Fibroblast of peridontal ligament (primary cell): Measurements from ENCODE around the gene CYP11A1.

Experiments
- DNase-seq: peaks from one replicate; pipeline ENCODE4 v3.0.0-alpha.2; 2010; ENCODE audit errors: extremely low read depth

The CYP11A1 gene

DNA sequence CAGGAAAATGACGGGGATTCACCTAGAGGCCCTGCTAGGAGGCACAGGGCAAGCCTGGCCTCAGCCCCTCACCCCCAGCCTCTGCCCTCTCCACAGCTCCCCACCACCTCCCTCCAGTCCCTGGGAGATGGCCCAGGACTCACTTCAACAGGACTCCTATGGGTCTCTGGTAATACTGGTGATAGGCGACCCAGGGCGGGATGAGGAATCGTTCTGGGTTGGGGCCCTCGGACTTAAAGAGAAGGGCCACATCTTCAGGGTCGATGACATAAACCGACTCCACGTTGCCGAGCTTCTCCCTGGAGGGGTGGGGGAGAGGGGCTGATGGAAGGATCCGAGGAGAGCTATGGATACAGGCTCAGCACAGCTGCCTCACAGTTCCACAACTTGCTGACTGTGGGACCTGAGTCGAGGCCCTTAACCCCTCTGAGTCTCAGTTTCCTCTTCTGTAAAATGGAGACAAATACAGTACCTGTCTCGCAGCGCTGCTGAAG is 19.6 kb downstream of the CYP11A1 start:
- DNase-seq: no peak

DNA sequence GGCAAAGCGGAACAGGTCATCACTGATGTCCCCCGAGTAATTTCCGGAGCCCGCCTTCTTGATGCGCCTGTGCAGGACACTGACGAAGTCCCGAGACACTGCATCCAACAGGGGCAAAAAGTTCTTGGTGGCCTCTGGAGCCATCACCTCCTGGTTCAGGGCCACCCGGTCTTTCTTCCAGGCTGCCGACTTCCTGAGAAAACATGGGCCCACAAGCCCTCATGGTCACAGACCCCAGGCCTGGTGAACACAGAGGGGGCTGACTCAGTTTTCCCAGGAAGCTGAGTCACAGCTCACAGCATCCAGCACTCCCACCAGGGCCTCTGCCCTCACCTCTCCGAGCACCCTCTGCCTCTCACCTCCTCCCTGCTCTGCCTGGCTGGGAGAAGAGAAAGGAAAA is 22.4 kb downstream of the CYP11A1 start:
- no peak for DNase-seq

DNA sequence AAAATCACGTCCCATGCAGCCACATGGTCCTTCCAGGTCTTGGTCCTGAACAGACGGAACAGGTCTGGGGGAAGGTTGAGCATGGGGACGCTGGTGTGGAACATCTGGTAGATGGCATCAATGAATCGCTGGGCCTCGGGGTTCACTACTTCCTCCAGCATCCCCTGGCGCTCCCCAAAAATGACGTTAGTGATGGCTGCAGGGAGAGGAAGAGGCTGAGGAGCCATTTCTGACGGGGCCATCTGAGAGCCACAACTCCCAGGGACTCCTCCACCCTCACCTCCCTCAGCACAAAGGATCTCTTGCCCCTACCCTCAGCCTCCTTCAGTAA is 23.7 kb downstream of the CYP11A1 start:
- DNase-seq: no peak

DNA sequence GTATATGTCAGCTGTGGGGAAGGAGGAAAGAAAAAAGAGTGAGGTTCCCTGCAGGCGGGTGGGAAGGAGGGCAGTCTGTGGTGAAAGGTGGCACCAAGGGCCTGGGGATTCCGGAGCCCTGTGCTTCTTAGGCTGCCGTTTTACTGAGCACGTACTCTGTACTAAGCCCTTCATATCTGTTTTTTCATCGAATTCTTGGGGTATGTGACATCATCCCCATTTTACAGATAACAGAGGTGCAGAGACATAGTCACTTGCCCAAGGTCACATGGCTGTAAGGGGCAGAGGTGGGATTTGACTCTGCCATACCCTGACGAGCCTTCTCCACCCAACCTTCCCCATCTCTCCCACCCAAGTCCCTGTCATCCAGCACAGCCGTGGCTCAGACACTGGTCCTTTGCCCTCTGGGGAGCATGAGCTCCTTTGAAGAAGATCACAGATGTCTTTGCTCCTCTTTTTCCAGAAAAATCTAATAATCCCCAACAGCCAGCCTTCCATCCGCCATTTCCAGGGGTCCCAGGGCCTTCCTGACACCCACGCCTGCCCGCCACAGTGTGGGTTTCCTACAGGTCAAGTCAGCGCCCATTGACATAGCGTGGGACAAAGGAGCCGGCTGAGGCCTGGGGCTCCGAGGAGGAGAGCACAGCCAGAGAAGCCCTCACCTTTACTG is 24.2 kb downstream of the CYP11A1 start:
- no peak for DNase-seq

DNA sequence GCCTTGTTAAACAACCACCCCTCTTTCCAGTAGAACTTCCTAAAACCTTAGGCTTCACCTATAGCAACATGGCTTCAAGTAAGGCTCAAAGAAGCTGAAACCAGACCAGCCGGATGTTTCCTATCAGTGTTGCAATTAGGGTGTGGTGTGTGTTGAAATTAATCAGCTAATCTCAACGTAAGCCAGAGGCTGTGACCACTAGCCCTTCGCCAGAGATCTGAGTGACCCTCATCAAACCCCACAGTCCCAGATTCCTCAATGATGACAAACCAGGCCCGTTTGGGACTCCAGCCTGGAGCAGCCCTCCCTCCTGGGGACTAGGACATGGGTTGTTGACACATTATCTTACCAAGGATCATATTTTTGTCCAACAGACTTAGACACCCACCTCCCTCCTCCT is 27.3 kb downstream of the CYP11A1 start:
- no peak for DNase-seq

DNA sequence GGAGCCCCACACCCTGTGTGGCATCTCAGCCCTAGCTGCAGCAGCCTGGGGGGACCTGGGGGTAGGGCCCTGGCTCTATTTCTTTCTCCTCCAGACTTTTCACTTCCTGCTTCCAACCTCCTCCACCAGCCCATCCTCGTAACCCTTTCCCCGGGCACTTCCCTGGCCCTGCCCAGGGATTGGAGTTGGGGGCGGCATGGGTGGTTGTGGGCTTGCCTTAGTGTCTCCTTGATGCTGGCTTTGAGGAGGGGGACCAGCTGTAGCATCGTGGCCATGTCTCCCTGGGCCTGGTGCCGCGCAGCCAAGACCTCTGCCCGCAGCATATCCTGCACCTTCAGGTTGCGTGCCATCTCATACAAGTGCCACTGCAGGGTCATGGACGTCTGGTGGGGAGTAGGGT is 28.1 kb downstream of the CYP11A1 start:
- no peak for DNase-seq

DNA sequence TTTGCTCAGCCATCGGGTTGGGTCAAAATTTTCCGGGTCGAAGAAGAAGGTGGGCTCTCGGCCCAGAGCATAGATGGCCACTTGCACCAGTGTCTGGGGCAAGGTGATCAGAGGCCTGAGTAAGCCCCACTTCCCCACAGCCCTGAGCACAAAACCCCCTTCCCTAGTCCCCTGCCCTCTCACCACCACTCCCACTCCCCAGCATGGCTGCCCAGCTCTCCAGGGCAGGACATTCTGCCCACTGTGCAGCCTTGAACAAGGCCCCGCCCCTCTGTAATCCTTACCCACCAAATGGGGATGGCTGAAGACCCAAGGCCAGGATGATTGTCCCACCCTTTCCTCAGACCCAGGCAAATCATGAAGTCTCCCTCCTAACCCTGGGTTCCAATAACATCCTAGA is 28.8 kb downstream of the CYP11A1 start:
- DNase-seq: no peak

DNA sequence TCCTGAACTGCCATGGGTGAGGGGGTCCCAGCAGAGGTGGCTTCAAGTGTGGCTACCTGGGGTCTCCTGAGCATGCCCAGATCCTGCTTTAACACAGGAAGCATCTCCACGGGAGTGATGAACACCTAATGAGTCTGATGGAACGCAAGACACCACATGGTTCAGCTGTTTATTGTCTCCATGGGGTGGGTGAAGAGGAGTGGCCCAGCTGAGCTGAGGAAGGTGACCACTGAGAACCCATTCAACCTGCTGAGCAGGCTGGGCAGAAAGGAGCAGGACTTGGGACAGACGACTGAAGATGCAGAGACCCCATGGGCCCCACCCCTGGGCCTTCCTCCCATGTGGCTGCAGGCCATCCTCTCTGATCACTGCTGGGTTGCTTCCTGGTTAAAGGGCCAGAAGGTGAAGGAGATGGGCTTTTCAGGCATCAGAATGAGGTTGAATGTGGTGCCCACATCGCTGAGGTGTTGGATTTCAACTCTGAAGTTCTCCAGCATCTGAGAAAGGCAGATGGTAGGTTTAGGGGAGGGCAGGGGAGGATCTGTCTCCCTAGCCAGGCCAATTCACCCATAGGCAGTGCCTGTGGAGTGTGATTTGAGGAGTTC is 29.7 kb downstream of the CYP11A1 start:
- no peak for DNase-seq

DNA sequence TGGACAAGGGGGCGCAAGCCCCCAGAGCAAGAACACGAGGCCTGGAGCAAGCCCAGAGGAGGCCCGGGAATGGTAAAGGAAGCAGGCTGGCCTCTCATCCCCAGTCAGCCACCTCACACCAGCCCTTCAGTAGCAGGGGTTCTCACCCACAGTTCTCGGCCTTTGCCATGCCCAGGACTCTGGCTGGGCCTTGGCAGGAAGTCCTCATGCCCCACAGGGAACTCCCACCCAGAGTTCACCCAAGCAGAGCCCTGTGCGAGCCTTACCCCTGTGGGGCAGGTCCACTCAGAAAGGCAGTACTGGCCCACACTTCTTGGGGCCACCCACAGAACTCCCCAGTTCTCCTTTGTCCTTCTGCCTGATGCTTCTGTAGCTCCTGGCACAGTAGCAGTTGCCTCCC is 30.3 kb downstream of the CYP11A1 start:
- DNase-seq: no peak

DNA sequence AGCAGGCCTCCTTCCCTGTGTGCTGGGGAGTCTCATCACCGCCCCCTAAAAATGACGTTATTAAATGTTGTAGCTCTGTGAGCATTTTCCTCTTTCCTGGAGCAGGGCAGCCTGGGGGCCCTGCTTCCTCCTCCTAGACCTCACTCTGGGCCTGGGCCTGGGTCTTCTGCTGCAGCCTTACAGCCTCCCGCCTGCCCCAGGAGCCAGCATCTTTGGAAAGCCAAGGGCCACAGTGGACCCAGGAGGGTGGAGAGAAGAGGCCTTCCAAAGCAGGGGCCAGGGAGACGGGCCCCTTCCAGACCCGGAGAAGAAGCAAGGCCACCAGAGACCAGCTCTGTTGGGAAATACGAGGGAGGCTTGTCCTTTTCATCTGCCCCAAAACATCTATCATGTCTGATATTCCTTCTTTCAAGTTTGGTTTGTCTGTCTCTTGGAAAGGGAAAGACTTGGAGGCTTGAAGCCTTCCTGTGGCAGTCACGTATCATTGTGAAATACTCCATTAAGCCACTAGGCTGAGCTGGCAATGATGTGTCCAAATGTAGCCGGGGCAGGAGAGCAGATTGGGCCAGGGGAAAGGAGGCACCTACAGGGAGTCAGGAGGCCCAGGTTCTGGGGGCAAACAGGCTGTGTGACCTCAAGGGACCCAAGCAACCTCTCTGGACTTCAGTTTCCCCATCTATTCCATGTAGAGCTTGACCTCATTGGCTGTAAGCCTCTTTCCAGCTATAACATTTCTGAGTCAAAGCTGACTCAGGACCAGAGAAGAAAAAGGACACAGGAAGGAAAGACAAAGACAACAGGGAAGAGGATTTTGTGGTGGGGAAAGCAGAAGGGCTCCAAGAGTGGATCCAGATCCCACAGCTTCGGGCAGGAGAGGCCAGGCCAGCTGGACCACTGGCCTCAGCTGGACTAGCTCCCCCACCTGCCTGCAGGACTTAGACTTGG is 31.1 kb downstream of the CYP11A1 start:
- no peak for DNase-seq

DNA sequence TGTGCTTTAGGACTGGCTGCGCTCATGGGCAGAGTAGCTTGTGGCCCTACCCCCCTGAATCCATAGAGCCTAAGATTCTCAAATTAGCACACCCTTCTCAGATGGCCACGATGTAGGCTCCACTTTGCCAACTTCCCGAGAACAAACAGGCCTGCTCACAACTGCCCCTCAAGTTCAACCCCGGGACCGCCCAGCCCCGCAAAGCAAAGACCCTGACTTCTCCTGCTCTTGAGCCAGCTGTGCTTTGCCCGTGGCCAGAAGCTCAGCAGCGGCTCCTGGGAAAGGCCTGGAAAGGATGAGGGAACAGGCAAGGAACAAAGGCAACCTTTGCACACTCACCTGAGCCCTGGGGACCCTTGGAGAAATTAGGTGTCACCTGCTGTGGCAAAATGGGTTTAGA is 32.0 kb downstream of the CYP11A1 start:
- DNase-seq: no peak

DNA sequence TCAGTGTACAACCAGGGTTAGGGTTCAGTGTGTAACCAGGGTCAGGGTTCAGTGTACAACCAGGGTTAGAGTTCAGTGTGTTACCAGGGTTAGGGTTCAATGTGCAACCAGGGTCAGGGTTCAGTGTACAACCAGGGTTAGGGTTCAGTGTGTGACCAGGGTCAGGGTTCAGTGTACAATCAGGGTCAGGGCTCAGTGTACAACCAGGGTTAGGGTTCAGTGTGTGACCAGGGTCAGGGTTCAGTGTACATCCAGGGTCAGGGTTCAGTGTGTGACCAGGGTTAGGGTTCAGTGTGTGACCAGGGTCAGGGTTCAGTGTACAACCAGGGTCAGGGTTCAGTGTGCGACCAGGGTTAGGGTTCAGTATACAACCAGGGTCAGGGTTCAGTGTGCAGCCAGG is 33.3 kb downstream of the CYP11A1 start:
- DNase-seq: no peak

DNA sequence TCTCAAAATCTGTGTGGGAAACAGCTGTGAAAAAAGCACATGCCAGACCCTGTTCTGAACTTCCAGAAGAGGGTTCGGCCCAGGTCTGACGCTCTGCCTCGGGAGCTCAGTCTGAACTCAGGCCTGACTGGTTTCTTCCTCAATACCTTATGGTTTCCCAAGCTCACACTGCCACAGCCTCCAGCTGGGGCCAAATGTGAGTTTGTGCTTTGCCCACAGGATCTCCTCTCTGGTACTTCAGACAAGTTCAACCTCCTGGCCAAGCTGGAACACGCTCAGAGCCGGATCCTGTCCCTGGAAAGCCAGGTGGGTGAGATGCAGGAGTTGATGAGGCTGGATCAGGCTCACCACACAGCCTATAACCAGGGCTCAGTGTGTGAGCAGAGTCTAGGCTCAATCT is 33.8 kb downstream of the CYP11A1 start:
- DNase-seq: no peak

DNA sequence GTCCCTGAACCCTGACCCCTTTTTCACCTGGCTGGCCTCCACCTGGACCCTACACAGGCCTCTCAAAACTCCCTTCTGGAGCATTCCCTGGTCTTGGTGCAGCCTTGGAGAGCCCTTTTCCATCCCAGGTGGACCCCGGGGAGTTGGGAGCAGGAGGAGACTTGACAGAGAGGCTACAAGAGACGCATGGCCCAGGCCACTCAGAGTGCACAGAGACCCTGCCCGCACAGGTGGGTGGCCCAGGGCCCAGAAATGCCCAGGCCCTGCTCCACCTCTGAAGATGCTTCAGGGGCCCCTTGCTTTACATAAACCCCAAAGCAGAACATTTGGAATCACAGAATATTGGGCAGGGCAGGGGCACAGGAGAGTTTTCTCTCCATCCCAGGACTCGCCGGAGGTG is 34.4 kb downstream of the CYP11A1 start:
- no peak for DNase-seq

DNA sequence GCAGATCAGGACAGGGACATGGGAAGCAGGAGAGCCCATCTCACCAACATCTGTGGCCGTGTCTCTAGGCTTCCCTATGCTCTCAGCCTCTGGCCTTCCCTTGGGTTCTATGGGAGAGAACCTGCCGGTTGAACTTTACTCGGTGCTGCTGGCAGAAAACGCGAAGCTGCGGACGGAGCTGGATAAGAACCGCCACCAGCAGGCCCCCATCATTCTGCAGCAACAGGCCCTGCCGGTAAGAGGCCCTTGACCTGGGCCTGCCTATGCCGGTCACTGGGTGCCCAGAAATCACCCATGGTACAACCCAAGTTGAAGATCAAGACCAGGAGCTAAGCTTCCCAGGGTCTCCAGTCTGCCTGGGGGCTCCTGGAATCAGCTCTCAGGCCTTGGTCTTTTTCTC is 34.8 kb downstream of the CYP11A1 start:
- DNase-seq: no peak

DNA sequence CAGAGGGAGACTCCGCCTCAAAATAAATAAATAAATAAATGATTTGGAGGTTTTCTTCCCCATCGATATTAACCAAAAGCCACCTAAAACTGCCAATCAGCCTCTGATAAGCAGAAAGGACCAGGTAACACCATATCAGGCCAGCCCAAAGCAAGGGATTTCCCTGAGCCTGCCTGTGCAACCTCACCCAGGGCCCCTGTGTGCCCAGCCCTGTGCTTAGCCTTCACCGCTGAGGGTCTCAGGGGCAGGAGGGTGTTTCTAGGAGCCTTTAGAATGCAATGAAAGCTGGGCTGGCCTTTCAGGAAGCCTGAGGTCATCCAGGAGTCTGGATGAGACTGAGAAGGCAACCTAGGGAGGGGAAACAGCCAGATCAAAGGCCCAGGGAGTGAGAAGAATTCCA is 35.4 kb downstream of the CYP11A1 start:
- DNase-seq: no peak

DNA sequence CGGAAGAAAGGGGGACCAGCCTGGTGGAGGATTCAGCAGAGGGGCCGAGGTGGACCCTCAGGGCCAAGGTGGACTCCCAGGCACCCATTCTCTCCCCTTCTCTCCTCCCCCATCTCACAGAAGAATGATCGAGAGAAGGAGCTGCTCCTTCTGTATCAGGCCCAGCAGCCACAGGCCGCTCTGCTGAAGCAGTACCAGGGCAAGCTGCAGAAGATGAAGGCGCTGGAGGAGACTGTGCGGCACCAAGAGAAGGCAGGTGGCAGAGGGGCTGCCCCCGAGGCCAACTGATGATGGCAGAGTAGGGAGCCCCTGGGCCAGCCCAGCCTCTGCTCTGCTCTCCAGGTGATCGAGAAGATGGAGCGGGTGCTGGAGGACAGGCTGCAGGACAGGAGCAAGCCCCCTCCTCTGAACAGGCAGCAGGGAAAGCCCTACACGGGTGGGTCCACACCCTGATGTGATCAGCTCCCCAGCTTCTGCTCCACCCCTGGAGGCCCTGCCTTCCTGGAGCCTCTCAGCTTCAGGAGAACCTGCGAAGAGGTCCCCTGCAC is 36.5 kb downstream of the CYP11A1 start:
- DNase-seq: no peak

DNA sequence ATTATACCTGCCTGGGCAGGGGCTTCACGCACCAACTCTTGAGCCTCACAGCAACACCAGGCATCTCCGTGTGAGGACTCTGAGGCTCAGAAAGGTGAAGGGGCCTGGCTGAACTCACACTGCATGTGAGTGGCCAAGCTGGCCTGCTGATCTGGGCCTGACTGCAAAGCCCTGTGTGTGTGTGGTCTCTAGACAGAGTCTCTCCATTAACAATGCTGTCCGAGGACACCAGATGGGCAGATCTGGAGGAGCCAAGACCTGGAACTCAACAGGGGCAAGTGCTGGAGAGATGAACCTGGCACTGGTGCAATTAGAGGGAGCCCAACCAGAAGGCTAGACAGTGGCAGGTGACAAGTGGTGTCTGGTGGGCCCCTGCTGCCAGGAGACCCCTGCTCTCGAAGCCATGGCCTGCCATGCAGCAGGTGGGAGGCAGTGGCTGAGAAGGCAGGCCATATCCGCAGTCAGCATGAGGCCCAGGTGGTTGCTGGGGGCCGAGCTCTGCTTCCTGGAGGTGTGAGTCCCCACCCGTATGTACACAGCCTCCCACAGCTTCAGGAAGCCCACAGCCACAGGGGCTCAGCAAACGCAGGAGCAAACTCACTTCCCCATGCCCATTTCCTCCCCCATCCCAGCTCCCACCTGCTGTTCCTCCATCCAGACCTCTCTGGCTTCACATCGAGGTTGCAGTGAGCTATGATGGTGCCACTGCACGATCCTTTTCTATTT is 39.0 kb downstream of the CYP11A1 start:
- no peak for DNase-seq

DNA sequence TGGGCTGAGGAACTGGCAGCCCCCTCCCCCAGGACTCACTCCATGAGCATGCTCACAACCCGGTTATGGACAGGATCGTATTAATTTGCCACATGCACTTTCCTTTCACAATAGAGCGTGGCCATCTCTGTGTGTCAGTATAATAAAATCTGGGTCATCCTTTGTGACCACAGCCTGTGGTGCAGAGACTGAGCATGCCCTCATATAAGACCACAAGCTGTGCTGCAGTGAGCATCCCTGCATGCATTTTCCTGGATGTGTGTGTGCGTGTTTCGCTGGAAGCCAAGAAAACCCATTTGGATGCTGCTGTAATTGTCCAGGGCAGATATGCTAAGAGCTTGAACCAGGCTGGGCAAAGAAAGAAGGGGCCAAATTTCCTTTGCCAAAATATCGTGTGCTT is 39.7 kb downstream of the CYP11A1 start:
- DNase-seq: no peak

DNA sequence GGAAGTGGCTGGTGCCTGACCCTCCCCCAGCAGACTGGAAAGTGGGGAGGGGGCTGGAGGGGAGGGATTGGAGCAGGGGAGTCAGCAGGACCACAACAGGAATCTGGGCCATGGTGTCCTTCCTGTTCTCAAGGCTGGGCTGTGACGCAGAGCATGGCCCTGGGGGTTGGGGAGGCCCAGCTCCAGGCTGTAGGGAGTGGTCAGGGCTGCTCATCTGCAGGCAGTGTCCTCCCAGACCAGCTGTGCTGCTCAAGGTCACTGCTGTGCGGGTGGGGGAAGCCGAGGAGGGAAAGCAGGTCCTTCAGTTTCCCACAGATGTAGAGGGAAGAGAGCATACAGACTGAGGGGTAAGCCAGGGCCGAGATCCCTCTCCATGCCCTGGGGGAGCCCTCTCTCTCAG is 40.7 kb downstream of the CYP11A1 start:
- no peak for DNase-seq

DNA sequence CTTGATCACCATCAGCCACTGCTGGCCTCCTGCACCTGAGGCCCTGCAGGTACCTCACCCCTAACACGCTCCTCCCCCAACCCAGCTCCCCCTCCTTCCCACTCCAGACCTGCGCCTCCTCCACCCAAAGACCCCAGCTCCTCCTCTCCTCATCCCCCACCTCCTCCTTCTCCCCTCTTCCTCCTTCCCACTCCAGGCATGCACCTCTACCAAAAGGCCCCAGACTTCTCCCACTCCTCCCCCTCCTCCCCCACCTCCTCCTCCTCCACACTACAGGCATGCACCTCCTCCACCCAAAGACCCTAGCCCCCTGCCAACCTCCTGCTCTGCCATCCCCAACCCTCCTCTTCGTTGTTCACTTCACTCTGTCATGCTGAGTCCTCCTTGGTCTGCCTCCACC is 42.7 kb downstream of the CYP11A1 start:
- no peak for DNase-seq
